AG09319 (cell line): ENCODE measurements around the gene FHAD1.
A peak's percentile ranks its signal among the peaks of the same experiment; 100 is the strongest.

Source experiments
- DNase-seq: peaks from one replicate; pipeline ENCODE4 v3.0.0-alpha.2; 2010; ENCODE audit warnings: low read depth; ENCODE audit errors: extremely low read depth
- TF ChIP-seq, protein P1 (sequence below): IDR thresholded peaks from 2 replicates; pipeline ENCODE4 v1.5.1; 2011; ENCODE audit warnings: low read depth, mild to moderate bottlenecking, inconsistent platforms, low read length, moderate library complexity

FHAD1 gene

DNA sequence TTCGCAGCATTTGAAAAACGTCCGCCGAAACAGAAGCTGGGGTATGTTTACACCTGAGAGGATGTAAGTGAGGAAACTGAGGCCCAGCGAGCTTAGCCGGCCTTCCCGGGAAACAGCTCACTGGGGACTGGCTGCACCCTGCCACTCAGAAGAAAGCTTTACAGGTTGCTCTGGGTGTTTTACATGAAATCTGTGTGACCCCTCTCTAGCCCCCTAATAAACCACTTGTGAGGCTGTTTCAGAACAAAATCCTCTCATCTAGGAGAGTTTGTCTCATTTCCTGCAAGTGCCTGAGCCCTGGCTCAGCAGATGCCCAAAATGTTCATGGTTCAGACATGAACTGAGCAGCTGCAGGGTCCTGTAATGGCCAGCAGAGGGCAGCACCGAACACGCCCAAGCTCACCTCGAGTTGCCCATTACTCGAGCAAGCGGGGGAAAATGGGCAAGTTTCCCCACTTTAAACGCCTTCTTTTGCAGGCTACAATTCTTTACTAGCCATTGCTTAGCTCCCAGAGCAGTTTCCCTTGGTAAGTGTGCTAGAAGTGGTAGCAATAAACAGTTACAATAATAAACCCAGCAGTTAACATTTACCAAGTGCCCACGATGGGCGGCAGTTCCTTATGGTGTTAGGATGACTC lies 76.4 kb downstream of the FHAD1 start:
- TF ChIP-seq, protein P1, sequence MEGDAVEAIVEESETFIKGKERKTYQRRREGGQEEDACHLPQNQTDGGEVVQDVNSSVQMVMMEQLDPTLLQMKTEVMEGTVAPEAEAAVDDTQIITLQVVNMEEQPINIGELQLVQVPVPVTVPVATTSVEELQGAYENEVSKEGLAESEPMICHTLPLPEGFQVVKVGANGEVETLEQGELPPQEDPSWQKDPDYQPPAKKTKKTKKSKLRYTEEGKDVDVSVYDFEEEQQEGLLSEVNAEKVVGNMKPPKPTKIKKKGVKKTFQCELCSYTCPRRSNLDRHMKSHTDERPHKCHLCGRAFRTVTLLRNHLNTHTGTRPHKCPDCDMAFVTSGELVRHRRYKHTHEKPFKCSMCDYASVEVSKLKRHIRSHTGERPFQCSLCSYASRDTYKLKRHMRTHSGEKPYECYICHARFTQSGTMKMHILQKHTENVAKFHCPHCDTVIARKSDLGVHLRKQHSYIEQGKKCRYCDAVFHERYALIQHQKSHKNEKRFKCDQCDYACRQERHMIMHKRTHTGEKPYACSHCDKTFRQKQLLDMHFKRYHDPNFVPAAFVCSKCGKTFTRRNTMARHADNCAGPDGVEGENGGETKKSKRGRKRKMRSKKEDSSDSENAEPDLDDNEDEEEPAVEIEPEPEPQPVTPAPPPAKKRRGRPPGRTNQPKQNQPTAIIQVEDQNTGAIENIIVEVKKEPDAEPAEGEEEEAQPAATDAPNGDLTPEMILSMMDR, result no peak; the same call in none of the 2 replicates
- DNase-seq, result no peak

DNA sequence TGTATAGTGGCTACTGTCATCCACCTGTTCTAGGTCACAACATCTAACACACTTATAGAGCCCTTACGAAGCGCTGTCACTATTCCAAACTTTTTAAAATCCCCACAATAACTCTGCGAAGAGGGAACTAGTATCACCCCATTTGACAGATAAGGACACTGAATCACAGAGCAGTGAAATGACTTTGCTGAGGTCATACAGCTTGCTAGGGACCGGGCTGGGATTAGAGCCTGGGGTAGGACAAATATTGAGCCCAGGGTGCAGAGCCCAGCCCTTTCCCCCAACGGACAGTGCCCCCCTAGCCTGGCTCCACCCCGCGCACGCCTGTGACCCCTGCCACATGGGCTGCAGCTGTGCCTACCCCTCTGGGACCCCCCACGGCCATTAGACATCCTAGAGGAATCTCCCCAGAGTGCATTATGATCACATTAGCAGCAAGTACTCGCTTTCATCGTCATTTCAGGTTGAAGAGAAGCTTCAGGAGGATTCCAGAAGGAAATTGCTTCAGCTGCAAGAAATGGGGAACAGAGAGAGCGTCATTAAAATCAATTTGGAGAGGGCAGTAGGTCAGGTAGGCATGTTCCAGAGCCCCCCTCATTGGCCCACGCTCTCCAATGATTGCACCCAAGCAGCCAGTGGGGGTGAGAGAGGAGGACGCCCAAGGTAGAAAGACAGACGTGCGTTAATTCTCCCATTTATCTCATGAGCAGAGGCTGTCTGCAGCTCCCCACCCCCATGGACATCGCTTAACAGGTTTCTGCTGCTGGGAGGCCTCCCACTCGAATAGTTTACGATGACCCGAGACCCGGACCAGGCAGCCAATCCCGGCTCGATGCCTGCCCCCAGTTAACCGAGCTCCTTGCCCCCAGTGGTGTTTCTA lies 77.2 kb downstream of the FHAD1 start:
- no peak for DNase-seq
- TF ChIP-seq, protein P1, result no peak

DNA sequence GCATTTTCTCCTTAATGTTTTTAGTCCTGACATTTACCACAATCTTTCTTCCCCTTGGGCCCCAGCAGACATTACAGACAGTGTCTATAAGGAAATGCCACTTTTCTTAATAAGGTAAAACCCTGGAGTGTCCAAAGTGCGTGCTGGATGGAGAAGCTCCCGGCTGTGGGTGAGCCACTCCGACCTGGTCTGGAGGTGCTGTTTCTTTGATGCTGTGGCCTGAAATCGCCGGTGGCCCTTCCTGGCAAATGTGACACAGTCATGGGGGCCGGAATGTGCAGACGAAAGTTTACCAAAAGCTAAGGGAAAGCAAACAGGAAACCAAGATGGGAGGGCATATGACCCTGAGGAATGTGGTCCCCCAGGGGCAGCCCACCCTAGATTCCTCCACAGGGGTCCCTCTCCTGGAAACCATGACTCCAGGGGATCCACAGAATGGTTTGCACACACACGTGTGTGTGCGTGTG lies 77.9 kb downstream of the FHAD1 start:
- TF ChIP-seq, protein P1, result no peak
- no peak for DNase-seq

DNA sequence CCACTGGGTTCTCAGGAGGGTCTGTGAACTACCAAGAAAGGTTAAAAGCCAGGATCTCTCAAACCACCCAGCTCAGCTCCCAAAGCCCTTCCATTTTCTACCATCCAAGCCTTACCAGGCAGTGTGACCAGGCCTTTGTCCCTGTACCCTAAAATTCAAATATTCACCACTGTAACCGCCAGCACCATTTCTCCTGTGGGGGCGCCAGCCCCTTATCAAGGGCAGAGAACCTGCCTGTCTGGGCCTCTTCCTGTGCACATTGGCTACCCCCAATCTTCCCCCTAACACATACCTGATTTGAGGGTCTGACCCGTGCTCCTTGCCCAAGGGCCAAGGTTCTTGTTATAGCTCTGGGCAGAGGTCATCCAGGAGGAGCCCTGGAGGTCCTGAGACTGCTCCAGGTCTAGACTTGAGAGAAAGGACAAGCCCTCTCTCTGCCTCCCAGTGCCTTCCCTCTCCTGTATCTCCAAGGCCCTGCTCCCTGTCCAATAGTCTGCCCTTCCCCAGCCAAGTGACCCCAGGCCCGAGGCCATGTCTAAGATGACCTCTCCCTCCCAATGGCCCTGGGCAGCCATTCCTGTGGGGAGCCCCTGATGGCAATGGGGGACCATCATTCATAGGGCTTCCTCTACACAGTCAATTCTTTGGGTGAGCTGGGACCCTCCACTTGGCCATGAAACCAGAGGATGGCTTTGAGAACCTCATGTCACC lies 78.5 kb downstream of the FHAD1 start:
- DNase-seq, result no peak
- TF ChIP-seq, protein P1, result no peak

DNA sequence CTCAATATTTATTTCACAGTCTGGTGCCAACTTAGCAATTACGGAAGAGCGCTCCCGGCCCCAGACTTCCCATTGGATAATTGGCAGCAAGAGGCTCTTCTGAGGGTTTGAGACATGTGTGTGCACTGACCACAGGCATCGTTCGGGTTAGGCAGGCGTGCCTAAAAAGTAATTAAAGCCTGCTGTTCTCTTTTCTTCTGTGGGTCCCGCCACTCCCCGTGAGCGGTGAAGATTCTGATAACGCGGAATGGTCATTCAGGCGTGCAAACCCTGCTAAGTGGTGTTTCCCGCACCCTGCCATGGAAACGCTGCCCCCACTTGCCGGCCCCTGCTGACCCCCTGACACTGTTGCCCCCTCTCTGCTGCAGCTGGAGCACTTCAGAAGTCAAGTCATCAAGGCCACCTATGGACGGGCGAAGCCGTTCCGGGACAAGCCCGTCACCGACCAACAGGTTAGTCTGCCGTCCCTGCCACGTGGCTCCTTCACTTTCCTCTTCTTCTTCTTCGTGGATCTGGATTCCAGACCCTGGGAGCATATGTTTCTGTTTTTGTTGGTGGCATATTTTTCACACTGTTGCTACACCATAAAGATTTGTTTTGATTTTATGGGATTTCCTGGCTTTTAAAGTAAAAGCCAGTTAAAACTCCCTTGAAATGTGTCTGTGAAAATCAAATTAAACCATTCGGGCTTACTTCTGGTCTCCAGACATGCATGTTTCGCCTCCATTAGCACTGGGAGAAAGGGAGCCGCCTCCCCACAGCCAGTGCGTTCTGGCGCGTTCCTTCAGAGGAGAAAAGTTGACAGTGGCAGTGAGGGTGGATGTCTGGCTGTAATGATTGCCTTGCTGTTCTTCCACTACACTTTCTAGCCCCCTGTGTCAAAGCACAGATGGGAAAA lies 79.9 kb downstream of the FHAD1 start:
- TF ChIP-seq, protein P1, result no peak
- DNase-seq, result peak; percentile 88

DNA sequence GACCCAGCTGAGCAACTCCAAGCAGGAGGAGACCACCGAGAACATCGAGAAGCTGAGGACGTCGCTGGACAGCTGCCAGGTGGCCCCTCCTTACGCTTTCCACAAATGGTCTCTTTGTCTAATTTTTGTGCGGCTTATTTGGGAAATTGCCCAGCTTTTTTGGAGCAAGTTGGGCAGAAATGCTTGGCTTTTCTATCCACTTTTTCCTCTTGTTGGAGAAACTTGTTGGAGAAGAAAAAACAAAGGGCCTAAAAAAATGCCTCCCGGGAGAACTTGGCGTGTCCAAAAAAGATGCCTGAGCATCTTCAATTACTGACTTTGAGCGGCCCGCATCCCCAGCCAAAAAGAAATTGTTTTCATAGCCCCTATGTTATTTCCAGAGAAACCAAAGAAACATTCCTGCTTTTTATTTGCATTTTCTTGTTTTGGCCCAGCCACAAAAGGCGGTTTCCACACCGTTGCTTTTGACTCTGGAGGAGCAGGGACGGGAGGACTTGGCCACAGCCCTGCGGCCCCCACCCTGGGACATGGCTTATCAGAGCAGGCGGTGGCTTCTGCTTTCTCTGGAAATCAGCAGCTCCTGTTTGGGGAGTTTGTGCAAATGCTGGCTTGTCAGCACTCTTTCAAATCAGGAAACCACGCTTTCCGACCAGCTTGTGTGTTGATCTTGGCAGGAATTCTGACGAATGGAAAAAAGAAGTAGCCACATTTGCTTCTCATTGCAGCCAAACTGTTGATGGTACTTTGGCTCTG lies 81.5 kb downstream of the FHAD1 start:
- DNase-seq, result no peak
- TF ChIP-seq, protein P1, result no peak
